GM13976 (cell line): Measurements from ENCODE around the gene PNMA8B.
"Not testable (repeated sequence)": the region's sequence is repeated elsewhere in the genome, so short reads cannot be mapped to it uniquely, and the experiment has no call there.

Experiments used
- DNase-seq: peaks from one replicate; pipeline ENCODE4 v3.0.0; 2012; ENCODE audit warnings: low spot score
- CTCF ChIP-seq: IDR thresholded peaks from 2 replicates; pipeline ENCODE4 v1.5.1; 2012; ENCODE audit warnings: borderline replicate concordance, mild to moderate bottlenecking; ENCODE audit not compliant: insufficient read depth; ENCODE audit errors: extremely low read depth, missing control alignments, control extremely low read depth
- in situ Hi-C: fragments of 300-500 bp; cut with MboI; formaldehyde crosslinking; loops from one replicate; pipeline ENCODE4 v1.12.0; 2022; ENCODE audit warnings: low sequenced_read_pairs, mixed read lengths, inconsistent platforms; ENCODE audit not compliant: unreplicated experiment

The PNMA8B gene

GRCh38 chr19:46499692-46500091 lies 4.0 kb upstream of the PNMA8B start:
- TF ChIP-seq CTCF: no peak
- in situ Hi-C loops: no loop called here
- no peak for DNase-seq

- DNase-seq: no peak
- in situ Hi-C loops: no loop called here
- TF ChIP-seq CTCF: no peak
These were observed 2.1 kb upstream of the PNMA8B start for GRCh38 chr19:46497773-46498172.

- DNase-seq, in situ Hi-C loops: not testable (repeated sequence)
These were observed 1.2 kb upstream of the PNMA8B start for GRCh38 chr19:46496886-46497285.

- in situ Hi-C loops: no loop called here
- no peak for TF ChIP-seq CTCF
- DNase-seq: no peak
These were observed 637 bp upstream of the PNMA8B start for GRCh38 chr19:46496304-46496703.

GRCh38 chr19:46494941-46495785 lies 504 bp downstream of the PNMA8B start:
- TF ChIP-seq CTCF: no peak
- in situ Hi-C loops: loop anchor here (5.0 kb wide), 1 partner anchor 93 kb away; no protein-coding TSS in a partner anchor
- peak; percentile 29 for DNase-seq

GRCh38 chr19:46494146-46494940 lies 1.3 kb downstream of the PNMA8B start:
- DNase-seq: peak; percentile 31
- no peak for TF ChIP-seq CTCF
- in situ Hi-C loops: loop anchor here (5.0 kb wide), 1 partner anchor 92 kb away; no protein-coding TSS in a partner anchor
